22Rv1 (cell line): ENCODE results near the gene COL3A1.

ENCODE experiments used
- CTCF ChIP-seq: fragments of 450-650 bp; IDR thresholded peaks from 2 replicates; pipeline ENCODE4 v1.5.1; 2017; ENCODE audit warnings: mild to moderate bottlenecking
- ZFX ChIP-seq: fragments of 450-650 bp; IDR thresholded peaks from 2 replicates; pipeline ENCODE4 v1.6.1; 2017; ENCODE audit warnings: antibody characterized with exemption, borderline replicate concordance

GRCh38 chr2:188970211-188970610 is 4.0 kb upstream of the COL3A1 start:
- TF ChIP-seq CTCF, result no peak
- no peak for TF ChIP-seq ZFX
